ENCODE results near the gene CLIP4.

DNA sequence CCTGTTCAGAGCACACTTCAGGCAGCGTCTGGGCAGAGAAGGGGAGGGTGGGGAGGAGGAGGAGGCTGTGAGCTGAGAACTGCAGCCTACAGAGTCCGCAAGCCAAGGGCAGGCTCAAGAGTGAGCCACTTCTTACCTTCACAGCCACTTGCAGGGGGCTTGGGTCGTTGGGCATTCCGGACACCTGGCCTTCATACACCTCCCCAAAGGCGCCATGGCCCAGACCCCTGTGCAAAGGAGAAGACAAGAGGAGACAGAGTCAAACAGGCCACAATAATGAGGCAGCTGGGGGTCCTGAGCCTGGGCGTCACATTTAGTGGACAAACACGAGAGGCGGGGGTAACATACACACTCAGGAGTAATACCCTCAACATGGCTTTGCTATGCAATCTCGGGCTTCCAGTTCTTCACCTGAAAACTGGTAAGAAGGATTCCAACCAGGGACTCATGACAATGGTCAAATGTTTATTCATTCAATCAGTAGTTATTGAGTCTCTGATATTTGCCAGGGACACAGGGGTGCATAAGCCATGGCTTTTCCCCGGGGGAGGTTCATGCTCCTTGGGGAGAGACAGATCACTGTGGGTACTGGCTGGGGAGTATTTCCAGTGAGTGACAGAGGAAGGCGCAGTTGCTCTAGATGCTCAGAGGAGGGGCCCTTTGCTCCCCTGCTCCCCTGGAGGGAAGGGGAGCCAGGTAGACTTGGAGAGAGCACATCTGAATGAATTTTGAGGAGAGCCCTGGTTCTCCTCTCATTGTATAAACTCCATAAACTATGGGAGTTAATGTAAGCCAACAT lies 107.4 kb downstream of the CLIP4 start:
- TF ChIP-seq CTCF (IDR thresholded peaks at IDR 0.05 in 8 of 11, conservative IDR thresholded peaks at IDR 0.05 in 3 of 11) (no peak), POLR2AphosphoS5 (IDR thresholded peaks at IDR 0.05) (no peak), POLR2A (IDR thresholded peaks at IDR 0.05) (no peak)
